MM.1S (cell line): ENCODE measurements around the gene TRAPPC1.

Experiments
- EZH2 ChIP-seq: fragments of 300-600 bp; sonication (generic); optimal IDR thresholded peaks from 2 replicates; pipeline ENCODE3; 2017; ENCODE audit warnings: low read depth, mild to moderate bottlenecking, antibody characterized with exemption, low read length, mixed read lengths
- EZH2phosphoT487 ChIP-seq: fragments of 300-600 bp; sonication (generic); IDR thresholded peaks from 2 replicates; pipeline ENCODE4 v1.6.1; 2018; ENCODE audit warnings: antibody characterized with exemption, low read length
- TF ChIP-seq, protein P1 (sequence below): fragments of 300-600 bp; sonication (generic); IDR thresholded peaks from 2 replicates; pipeline ENCODE4 v1.5.1; 2016; ENCODE audit warnings: antibody characterized with exemption, low read length, mixed read lengths

DNA sequence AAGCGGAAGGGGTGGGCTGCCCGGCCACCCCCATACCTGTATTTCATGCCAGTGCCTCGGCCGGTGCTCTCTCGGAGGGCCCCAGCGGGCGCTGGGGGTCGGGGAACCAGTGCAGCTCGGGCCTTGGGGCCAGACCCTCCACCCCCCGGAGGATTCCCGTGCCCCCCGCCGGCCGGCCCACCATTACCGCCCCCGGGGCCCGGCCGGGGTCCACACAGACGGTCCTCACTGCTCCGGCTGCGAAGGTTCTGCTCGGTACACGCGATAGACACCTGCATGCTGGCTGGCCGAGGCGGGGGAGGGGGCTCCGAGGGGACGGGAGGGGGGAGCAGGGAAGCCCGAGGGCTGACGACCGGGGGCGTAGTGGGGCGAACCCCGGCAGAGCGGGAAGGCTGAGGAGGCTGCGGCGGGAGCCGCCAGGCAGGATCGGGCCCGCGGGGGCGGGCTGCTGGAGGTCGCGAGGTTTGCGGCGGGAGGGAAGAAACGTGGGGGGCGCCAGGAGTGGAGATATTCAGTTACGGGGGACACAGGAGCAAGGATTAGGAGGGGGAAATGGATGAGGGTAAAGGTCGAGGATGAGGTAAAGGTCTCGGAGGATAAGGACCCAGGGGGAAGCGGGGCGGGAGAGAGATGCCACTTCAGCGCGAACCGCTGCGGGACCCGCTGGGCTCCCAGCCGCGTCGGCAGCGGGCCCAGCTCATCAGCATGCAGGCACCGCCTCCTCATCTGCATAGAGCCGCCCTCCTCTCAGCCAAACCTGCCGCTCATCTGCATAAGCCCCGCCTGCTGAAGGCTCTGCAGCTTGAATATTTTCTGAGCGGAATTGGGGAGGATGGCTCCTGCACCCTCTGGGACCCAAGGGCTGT, 2.4 kb downstream of the TRAPPC1 start, which contains the start of gene KCNAB3:
- TF ChIP-seq, protein P1, sequence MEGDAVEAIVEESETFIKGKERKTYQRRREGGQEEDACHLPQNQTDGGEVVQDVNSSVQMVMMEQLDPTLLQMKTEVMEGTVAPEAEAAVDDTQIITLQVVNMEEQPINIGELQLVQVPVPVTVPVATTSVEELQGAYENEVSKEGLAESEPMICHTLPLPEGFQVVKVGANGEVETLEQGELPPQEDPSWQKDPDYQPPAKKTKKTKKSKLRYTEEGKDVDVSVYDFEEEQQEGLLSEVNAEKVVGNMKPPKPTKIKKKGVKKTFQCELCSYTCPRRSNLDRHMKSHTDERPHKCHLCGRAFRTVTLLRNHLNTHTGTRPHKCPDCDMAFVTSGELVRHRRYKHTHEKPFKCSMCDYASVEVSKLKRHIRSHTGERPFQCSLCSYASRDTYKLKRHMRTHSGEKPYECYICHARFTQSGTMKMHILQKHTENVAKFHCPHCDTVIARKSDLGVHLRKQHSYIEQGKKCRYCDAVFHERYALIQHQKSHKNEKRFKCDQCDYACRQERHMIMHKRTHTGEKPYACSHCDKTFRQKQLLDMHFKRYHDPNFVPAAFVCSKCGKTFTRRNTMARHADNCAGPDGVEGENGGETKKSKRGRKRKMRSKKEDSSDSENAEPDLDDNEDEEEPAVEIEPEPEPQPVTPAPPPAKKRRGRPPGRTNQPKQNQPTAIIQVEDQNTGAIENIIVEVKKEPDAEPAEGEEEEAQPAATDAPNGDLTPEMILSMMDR: no peak
- no peak for TF ChIP-seq EZH2phosphoT487
- TF ChIP-seq EZH2: no peak
